Measurements from ENCODE around the gene RASGEF1B.

DNA sequence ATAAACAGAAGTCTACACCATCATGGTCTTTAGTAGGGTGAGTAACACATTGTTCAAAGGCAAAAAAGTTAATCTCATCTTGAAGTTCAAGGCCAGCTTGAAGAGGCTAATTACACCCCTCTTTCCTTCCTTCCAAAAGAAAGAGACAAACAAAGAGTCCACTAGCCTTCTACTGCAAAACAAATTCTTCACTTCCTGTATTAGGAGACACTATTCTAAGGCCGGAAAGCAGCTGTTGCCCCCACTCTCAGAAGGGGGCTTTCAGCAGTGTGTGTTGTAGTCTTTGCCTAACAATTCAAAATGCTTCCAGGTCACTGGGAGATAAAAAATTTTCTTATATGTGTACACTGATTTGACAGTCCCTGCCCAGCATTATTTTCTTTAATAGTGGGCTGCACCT lies 25.1 kb downstream of the RASGEF1B start:
- TF ChIP-seq, protein P1, sequence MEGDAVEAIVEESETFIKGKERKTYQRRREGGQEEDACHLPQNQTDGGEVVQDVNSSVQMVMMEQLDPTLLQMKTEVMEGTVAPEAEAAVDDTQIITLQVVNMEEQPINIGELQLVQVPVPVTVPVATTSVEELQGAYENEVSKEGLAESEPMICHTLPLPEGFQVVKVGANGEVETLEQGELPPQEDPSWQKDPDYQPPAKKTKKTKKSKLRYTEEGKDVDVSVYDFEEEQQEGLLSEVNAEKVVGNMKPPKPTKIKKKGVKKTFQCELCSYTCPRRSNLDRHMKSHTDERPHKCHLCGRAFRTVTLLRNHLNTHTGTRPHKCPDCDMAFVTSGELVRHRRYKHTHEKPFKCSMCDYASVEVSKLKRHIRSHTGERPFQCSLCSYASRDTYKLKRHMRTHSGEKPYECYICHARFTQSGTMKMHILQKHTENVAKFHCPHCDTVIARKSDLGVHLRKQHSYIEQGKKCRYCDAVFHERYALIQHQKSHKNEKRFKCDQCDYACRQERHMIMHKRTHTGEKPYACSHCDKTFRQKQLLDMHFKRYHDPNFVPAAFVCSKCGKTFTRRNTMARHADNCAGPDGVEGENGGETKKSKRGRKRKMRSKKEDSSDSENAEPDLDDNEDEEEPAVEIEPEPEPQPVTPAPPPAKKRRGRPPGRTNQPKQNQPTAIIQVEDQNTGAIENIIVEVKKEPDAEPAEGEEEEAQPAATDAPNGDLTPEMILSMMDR (IDR thresholded peaks at IDR 0.05), result no peak
- TF ChIP-seq POLR2A (IDR thresholded peaks at IDR 0.05), result no peak

All from esophagus squamous epithelium (tissue), 4 donors.